Keratinocyte (primary cell): Measurements from ENCODE around the gene CCDC141. TPM values are rescaled to one million over a fixed set of nuclear protein-coding genes. Genes with fewer than 3 reads are reported as not detected.

Experiments used
- DNase-seq: peaks from one replicate; pipeline ENCODE4 v3.0.0-alpha.2; 2011; ENCODE audit warnings: low read depth, missing footprints, low spot score
- FAIRE-seq: peaks from 2 replicates; lab custom pipeline; 2011; peaks lifted over from hg19 to GRCh38; lab: Jason Lieb, UNC
- H2AFZ ChIP-seq: 2 replicates; pipeline ENCODE4 v1.6.0; 2012; ENCODE audit warnings: low read length, control low read depth, inconsistent platforms; ENCODE audit not compliant: control insufficient read depth
- H3K27ac ChIP-seq: 2 replicates; pipeline ENCODE4 v1.5.1; 2011; ENCODE audit warnings: low read length; ENCODE audit not compliant: control insufficient read depth, insufficient read depth
- H3K27me3 ChIP-seq: 3 replicates; pipeline ENCODE4 v1.6.0; 2011; ENCODE audit warnings: low read length; ENCODE audit not compliant: control insufficient read depth, insufficient read depth; ENCODE audit errors: extremely low read depth
- H3K36me3 ChIP-seq, 2 experiments: 2 replicates in 1 of 2; 3 replicates in 1 of 2; pipeline ENCODE4 v1.5.1; 2011; ENCODE audit warnings: low read length in 2 of 2, mild to moderate bottlenecking in 1 of 2; ENCODE audit not compliant: control insufficient read depth in 2 of 2, insufficient read depth in 2 of 2; ENCODE audit errors: extremely low read depth in 1 of 2
- H3K4me1 ChIP-seq: 3 replicates; pipeline ENCODE4 v1.5.1; 2011; ENCODE audit warnings: low read length; ENCODE audit not compliant: control insufficient read depth, insufficient read depth; ENCODE audit errors: extremely low read depth
- H3K4me2 ChIP-seq: 3 replicates; pipeline ENCODE4 v1.6.0; 2011; ENCODE audit warnings: low read depth, low read length; ENCODE audit not compliant: control insufficient read depth, insufficient read depth; ENCODE audit errors: extremely low read depth
- H3K4me3 ChIP-seq, 3 experiments: fragments of 200-600 bp in 1 of 3; sonication (generic) in 1 of 3; 2 replicates in 2 of 3; 3 replicates in 1 of 3; pipeline ENCODE4 v1.5.1; 2011 to 2016; ENCODE audit warnings: low read length in 3 of 3, mild to moderate bottlenecking in 3 of 3, control low read depth in 2 of 3, inconsistent platforms in 1 of 3, low read depth in 1 of 3, mixed read lengths in 1 of 3, mixed run types in 1 of 3, moderate library complexity in 1 of 3; ENCODE audit not compliant: control insufficient read depth in 2 of 3, insufficient read depth in 2 of 3; ENCODE audit errors: extremely low read depth in 1 of 3
- H3K79me2 ChIP-seq: 2 replicates; pipeline ENCODE4 v1.6.0; 2012; ENCODE audit warnings: low read length; ENCODE audit not compliant: control insufficient read depth, insufficient read depth
- H3K9ac ChIP-seq: 3 replicates; pipeline ENCODE4 v1.6.0; 2011; ENCODE audit warnings: low read length; ENCODE audit not compliant: control insufficient read depth, insufficient read depth; ENCODE audit errors: extremely low read depth
- H3K9me1 ChIP-seq: 3 replicates; pipeline ENCODE4 v1.6.0; 2011; ENCODE audit warnings: low read length; ENCODE audit not compliant: control insufficient read depth, insufficient read depth; ENCODE audit errors: extremely low read depth
- H3K9me3 ChIP-seq: 2 replicates; pipeline ENCODE4 v1.5.1; 2012; ENCODE audit warnings: low read depth, low read length; ENCODE audit not compliant: control insufficient read depth
- H4K20me1 ChIP-seq: 3 replicates; pipeline ENCODE4 v1.6.0; 2011; ENCODE audit warnings: low read length; ENCODE audit not compliant: control insufficient read depth, insufficient read depth; ENCODE audit errors: extremely low read depth
- CTCF ChIP-seq, 3 experiments: IDR thresholded peaks in 1 of 3; conservative IDR thresholded peaks in 1 of 3; optimal IDR thresholded peaks in 1 of 3; 2 replicates in 2 of 3; 3 replicates in 1 of 3; pipeline versions ENCODE3 to v1.5.1; 2011; ENCODE audit warnings: low read length in 3 of 3, mild to moderate bottlenecking in 3 of 3, moderate library complexity in 2 of 3, control low read depth in 1 of 3, inconsistent platforms in 1 of 3; ENCODE audit not compliant: insufficient read depth in 2 of 3; ENCODE audit errors: extremely low read depth in 1 of 3
- EZH2 ChIP-seq: IDR thresholded peaks from one replicate; pipeline ENCODE4 v1.6.1; 2012; ENCODE audit warnings: inconsistent platforms, mild to moderate bottlenecking, low read length, moderate library complexity
- dilution Hi-C: fragments of 300-500 bp; cut with MboI; formaldehyde crosslinking; loops from one replicate; pipeline ENCODE4 v1.7.0; 2020; ENCODE audit warnings: low sequenced_read_pairs; ENCODE audit not compliant: extremely low pct_ligation_motif_present
- polyA plus RNA-seq, 5 experiments: library from polyadenylated mRNA; depleted of rRNA in 3 of 5; stranded (reverse) in 3 of 5; stranded (forward) in 1 of 5; unstranded in 1 of 5; fragments of >200 nt; gene quantifications; 1 replicate in 1 of 5; 2 replicates in 3 of 5; 3 replicates in 1 of 5; pipeline versions ENCODE4 v1.2.1 to v1.2.3, GENCODE V29; 2011 to 2012; ENCODE audit warnings: missing spikeins in 2 of 5, low read depth in 1 of 5, low replicate concordance in 1 of 5

CCDC141 gene
- polyA plus RNA-seq, 1 donor (not counting 4 experiments of a cell fraction or from before 2014, with no cell fraction given) = not detected

DNA sequence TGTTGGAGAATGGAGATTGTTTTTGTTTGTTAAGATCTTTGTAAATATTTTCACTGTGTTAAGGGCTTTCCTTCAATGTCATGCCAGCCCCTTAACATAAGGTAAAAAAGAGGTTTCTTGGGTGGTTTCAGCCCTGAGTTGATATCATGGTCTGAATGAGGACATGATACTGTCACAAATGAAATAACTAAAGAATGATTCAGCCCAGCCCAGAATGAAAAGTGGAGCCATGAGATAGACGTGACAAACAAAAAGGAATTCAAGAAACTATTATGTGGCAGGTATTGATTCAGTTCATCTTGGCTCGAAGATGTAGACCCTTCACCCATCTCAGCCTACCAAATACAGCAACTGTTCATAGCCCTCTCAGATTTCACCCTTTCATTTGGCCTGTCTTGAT is 154.1 kb downstream of the CCDC141 start:
- H3K9me3 ChIP-seq = no peaks in the 10 kb centered on the region
- H3K36me3 ChIP-seq = no peaks in the 10 kb centered on the region
- dilution Hi-C loops = no loop called here
- no peaks in the 10 kb centered on the region for H3K9me1 ChIP-seq
- no peaks in the 10 kb centered on the region for H3K27me3 ChIP-seq
- FAIRE-seq = no peak
- H3K9ac ChIP-seq = no peak overlapping the region
- H4K20me1 ChIP-seq = no peaks in the 10 kb centered on the region
- no peak overlapping the region for H3K4me2 ChIP-seq
- TF ChIP-seq CTCF (optimal IDR thresholded peaks at IDR 0.05 in 1 of 3, IDR thresholded peaks at IDR 0.05 in 1 of 3, conservative IDR thresholded peaks at IDR 0.05 in 1 of 3; ENCODE audit: extremely low read depth in 1 of 3, insufficient read depth in 2 of 3, low read length in 3 of 3) (no peak), EZH2 (no peak)
- no peak overlapping the region for H2AFZ ChIP-seq
- no peak overlapping the region for H3K27ac ChIP-seq
- no peaks in the 10 kb centered on the region for H3K4me1 ChIP-seq
- DNase-seq = no peak
- no peaks in the 10 kb centered on the region for H3K79me2 ChIP-seq
- no peak overlapping the region for H3K4me3 ChIP-seq

- H3K4me1 ChIP-seq = no peaks in the 10 kb centered on the region
- no peak for DNase-seq
- H3K9me3 ChIP-seq = no peaks in the 10 kb centered on the region
- no peak overlapping the region for H3K27ac ChIP-seq
- no peaks in the 10 kb centered on the region for H3K36me3 ChIP-seq
- dilution Hi-C loops = no loop called here
- H3K9me1 ChIP-seq = no peaks in the 10 kb centered on the region
- no peaks in the 10 kb centered on the region for H4K20me1 ChIP-seq
- no peaks in the 10 kb centered on the region for H3K79me2 ChIP-seq
- no peak for FAIRE-seq
- no peaks in the 10 kb centered on the region for H3K27me3 ChIP-seq
- no peak overlapping the region for H2AFZ ChIP-seq
- H3K4me3 ChIP-seq = no peak overlapping the region
- H3K9ac ChIP-seq = no peak overlapping the region
- TF ChIP-seq CTCF (optimal IDR thresholded peaks at IDR 0.05 in 1 of 3, IDR thresholded peaks at IDR 0.05 in 1 of 3, conservative IDR thresholded peaks at IDR 0.05 in 1 of 3; ENCODE audit: extremely low read depth in 1 of 3, insufficient read depth in 2 of 3, low read length in 3 of 3) (no peak), EZH2 (no peak)
- H3K4me2 ChIP-seq = no peak overlapping the region
Measured at GRCh38 chr2:178895171-178895570, 154.8 kb downstream of the CCDC141 start.
